OCI-LY7 (cell line): ENCODE measurements around the gene RPS6KA2.

Experiments
- CTCF ChIP-seq: fragments of 200-600 bp; sonication (generic); conservative IDR thresholded peaks from 2 replicates; pipeline ENCODE4 v1.5.1; 2014; ENCODE audit warnings: mild to moderate bottlenecking, antibody characterized with exemption, low read length, moderate library complexity, mixed read lengths
- EZH2phosphoT487 ChIP-seq: fragments of 200-600 bp; sonication (generic); IDR thresholded peaks from 2 replicates; pipeline ENCODE4 v1.6.1; 2018; ENCODE audit warnings: low read depth, borderline replicate concordance, mild to moderate bottlenecking, mixed run types, antibody characterized with exemption, low read length, moderate library complexity, mixed read lengths

- no peak for TF ChIP-seq CTCF
- TF ChIP-seq EZH2phosphoT487: no peak
Observed at GRCh38 chr6:166655251-166655650, 28.2 kb upstream of the RPS6KA2 start.
